Effector memory CD4-positive, alpha-beta T cell (primary cell): Measurements from ENCODE around the gene RNASE8.
A peak's percentile ranks its signal among the peaks of the same experiment; 100 is the strongest.
"Not testable (repeated sequence)": the region's sequence is repeated elsewhere in the genome, so short reads cannot be mapped to it uniquely, and the experiment has no call there.

Experiments
- DNase-seq, 3 donors: peaks; one replicate each; pipeline ENCODE4 v3.0.0-alpha.2; 2020
- H3K27ac ChIP-seq: 2 replicates; pipeline ENCODE4 v1.7.0; 2013; ENCODE audit warnings: mild to moderate bottlenecking, low read length, moderate library complexity; ENCODE audit not compliant: insufficient read depth, poor library complexity, severe bottlenecking
- H3K27me3 ChIP-seq: replicated peaks from 2 replicates; pipeline ENCODE4 v1.7.0; 2013; ENCODE audit warnings: mild to moderate bottlenecking, low read length; ENCODE audit not compliant: insufficient read depth, control insufficient read depth, poor library complexity, severe bottlenecking
- H3K36me3 ChIP-seq: 2 replicates; pipeline ENCODE4 v1.7.0; 2013; ENCODE audit warnings: mild to moderate bottlenecking, low read length, moderate library complexity; ENCODE audit not compliant: control insufficient read depth, insufficient read depth
- H3K4me1 ChIP-seq: 2 replicates; pipeline ENCODE4 v1.7.0; 2013; ENCODE audit warnings: low read length, mild to moderate bottlenecking; ENCODE audit not compliant: control insufficient read depth, insufficient read depth, poor library complexity, severe bottlenecking
- H3K4me3 ChIP-seq: 2 replicates; pipeline ENCODE4 v1.7.0; 2013; ENCODE audit warnings: low read length, low read depth, mild to moderate bottlenecking; ENCODE audit not compliant: insufficient read depth, poor library complexity, severe bottlenecking
- H3K9me3 ChIP-seq: 2 replicates; pipeline ENCODE4 v1.7.0; 2013; ENCODE audit warnings: mild to moderate bottlenecking, low read length, moderate library complexity; ENCODE audit not compliant: control insufficient read depth
- total RNA-seq, 3 donors: gene quantifications; one replicate each; lab custom pipeline; 2026; lab: John Stamatoyannopoulos, UW

RNASE8 gene, protein sequence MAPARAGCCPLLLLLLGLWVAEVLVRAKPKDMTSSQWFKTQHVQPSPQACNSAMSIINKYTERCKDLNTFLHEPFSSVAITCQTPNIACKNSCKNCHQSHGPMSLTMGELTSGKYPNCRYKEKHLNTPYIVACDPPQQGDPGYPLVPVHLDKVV
- total RNA-seq = 0 reads per million in 3 donors

DNA sequence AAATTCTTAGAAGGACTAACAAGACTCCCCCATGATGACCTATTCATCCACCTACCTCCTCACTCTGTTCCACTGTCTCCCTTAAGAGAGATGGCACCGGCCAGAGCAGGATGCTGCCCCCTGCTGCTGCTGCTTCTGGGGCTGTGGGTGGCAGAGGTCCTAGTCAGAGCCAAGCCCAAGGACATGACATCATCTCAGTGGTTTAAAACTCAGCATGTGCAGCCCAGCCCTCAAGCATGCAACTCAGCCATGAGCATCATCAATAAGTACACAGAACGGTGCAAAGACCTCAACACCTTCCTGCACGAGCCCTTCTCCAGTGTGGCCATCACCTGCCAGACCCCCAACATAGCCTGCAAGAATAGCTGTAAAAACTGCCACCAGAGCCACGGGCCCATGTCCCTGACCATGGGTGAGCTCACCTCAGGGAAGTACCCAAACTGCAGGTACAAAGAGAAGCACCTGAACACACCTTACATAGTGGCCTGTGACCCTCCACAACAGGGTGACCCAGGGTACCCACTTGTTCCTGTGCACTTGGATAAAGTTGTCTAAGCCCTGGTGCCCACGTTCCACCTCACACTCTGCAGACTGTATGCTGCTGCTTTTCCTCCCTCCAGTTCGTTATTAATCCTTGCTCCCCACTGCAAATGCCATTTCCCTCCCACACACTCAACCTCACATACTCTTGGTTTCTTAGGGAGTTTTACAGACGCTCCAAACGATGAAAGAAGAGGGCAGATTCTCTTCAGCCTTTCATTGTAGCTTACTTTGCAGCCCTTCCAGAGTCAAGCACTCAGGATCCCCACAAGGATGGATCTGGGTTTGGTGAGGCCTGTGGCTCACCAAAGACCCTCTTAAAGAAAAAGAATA is at the start of gene RNASE8:
Gene RNASE8, plus strand, starts transcription at position 20 of the 873 bp plus-strand sequence. Its CDS starts 71 bp downstream, at position 91.
- H3K9me3 ChIP-seq = no peaks in the 10 kb centered on the region
- no peaks in the 10 kb centered on the region for H3K4me1 ChIP-seq
- DNase-seq = no peak
- H3K27me3 ChIP-seq = no peaks in the 10 kb centered on the region
- H3K4me3 ChIP-seq = no peak within 1 kb of the TSS
- H3K36me3 ChIP-seq = no peaks in the 10 kb centered on the region
- no peak within 1 kb of the TSS for H3K27ac ChIP-seq

DNA sequence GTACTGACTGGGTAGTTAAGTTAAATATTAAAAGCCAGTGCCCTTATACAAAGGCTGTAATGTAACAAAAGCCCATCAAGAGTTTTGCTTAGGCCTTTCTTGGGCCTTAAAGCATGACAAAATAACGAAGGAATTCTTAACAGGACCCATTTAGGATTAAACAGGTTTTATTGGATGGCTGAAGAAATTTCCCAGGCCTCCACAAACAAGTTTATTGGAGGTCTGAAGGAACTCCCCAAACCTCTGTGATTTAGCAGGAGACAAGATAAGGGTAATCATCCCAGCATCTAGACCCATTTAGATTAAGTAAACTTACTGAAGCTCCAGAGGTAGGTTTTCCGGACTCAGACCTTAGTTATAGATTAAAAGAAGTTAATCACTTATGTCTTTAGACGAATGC is 47.9 kb upstream of the RNASE8 start:
- not testable (repeated sequence) for DNase-seq, H3K27ac ChIP-seq, H3K9me3 ChIP-seq, H3K4me1 ChIP-seq, H3K36me3 ChIP-seq, H3K4me3 ChIP-seq, H3K27me3 ChIP-seq

DNA sequence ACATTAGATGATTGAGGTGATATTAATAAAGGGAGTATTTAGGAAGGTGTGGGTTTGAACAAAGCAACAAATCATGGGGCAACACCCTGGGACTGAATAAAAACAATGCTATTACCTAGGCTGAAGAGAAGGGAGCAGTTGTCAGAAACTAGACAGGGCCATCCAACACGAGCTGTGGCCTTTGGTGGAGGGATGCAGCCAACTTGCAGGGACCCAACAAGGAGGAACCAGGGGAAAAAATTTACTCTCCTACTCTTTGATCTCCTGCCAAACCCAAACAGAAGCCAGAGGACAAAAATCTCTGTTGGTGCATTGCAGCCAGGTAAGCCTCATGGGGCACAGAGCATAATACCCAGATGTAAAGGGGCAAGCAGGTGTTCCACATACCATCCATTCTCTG is 46.5 kb upstream of the RNASE8 start:
- H3K4me3 ChIP-seq = no peak overlapping the region
- H3K27ac ChIP-seq = no peak overlapping the region
- no peak for DNase-seq
- H3K4me1 ChIP-seq = no peaks in the 10 kb centered on the region
- H3K36me3 ChIP-seq = no peaks in the 10 kb centered on the region
- no peaks in the 10 kb centered on the region for H3K9me3 ChIP-seq
- no peaks in the 10 kb centered on the region for H3K27me3 ChIP-seq

DNA sequence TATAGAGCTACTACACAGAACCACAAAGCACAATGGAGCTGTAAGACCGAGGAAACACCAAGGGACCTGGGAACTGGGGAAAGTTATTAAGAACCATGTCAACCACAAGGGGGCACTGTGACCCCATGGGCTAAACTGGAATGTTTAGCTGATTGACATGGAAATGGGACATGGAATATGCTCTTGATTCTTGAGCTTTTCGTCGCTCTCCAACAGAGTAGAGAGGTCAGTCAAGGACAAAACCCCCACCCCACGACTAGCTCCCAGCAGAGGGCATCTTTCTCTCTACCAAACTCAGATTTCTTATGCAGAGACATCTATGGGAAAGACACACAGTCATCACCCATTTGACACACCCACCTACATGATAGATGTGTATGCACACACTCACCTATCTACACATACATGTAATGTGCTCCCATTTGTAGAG is 42.8 kb upstream of the RNASE8 start:
- Histone ChIP-seq H3K36me3 (peaks cover 6% of the 10 kb centered on the region), H3K4me3 (no peak overlapping the region), H3K9me3 (no peaks in the 10 kb centered on the region), H3K27ac (no peak overlapping the region), H3K27me3 (no peaks in the 10 kb centered on the region), H3K4me1 (no peaks in the 10 kb centered on the region)
- DNase-seq = peak; percentile 63 to 77 (median 63)

DNA sequence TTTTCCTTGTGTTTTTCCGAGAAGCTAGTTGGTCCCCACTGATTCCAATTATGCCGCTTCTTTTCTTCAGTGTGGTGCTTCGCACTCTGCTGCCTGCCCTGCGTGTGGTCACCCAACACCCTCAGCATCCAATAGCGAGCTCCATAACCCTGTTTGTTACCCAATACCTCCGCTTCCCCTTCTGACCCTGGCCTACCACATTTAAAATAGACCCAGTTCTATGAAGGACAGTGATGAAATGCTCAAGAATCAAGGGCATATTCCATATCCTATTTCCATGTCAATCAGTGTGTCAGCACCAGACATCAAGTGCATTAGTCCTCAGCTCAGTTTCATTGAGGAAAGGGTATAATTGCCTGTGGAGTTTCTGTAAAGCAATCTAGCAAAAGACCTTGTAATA is 42.3 kb upstream of the RNASE8 start:
- no peaks in the 10 kb centered on the region for H3K4me1 ChIP-seq

DNA sequence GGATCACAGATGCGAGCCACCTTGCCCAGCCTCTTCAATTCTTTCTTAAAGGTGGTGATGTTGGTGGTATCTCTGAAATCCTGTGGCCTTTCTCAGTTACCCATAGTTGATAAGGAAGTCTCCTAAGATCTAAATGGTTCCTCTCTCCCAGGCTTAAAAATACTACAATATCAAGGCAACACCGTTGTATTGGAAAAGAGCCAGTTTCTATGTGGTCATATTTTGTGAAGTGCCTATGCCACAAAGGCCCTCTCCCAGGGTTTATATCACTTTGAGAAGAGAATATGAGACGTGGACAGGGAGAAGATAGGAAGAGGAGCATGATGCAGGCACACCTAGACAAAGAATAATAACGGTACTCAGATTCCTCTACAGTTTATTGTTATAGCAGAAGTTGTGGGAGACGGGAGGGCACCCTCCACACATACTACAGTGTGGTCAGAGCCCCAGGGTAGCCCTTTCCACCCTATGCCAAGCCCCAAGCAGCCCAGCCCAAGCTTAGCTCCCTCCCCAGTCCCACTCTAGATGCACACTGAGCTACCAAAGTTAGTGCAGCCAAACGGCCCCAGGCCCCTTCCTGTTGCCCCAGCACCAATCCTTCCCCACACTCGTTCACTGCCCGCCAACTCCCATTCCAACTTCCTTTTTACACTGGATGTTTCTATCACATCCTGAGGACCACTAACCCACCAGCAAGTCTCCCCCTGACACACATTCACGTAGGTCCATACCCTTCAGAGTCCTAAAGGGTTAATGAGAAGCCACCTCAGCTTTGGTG is 41.0 kb upstream of the RNASE8 start:
- no peak for DNase-seq
- H3K27ac ChIP-seq = no peak overlapping the region

More for the DNA sequence above, 42.3 kb upstream of the RNASE8 start:
- no peak for DNase-seq
- Histone ChIP-seq H3K27ac (no peak overlapping the region), H3K27me3 (no peaks in the 10 kb centered on the region), H3K4me3 (no peak overlapping the region), H3K36me3 (peaks cover 6% of the 10 kb centered on the region), H3K9me3 (no peaks in the 10 kb centered on the region)

DNA sequence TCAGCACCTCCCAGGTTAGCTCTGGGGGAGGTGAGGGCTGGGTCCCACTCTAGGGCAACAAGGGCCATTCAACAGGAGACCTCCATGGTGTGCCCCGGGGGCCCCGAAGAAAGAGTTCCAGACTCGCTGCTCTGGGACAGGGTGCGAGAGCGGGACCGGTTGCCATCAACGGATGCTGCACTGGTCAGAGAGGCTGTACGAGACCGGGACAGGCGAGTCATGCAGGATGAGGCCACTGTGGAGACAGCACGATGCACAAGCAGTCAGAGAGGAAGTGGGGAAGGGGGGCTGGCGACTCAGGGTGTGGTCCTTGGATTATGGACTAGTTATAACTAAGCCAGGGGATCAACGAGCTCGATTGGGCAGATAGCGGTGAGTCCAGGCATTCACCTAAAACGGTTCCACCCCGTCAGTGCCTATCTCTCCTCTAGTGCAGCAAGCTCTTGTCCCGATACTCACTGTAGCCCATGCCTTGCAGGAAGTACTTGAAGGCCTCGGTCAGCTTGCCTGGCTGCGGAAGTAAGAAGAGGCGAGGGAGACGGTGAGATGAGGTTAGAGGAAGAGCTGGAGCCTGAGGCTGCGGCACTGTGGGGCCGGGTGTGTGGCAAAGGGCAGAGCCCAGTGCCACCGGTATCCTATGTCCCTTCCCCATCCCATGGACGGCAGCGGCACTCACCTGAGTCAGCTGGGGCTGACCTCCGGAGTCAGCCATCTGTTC is 39.9 kb upstream of the RNASE8 start:
- no peaks in the 10 kb centered on the region for H3K27me3 ChIP-seq
- H3K4me1 ChIP-seq = no peaks in the 10 kb centered on the region
- peaks cover 6% of the 10 kb centered on the region for H3K36me3 ChIP-seq
- DNase-seq = no peak
- no peaks in the 10 kb centered on the region for H3K9me3 ChIP-seq
- no peak overlapping the region for H3K4me3 ChIP-seq
- H3K27ac ChIP-seq = no peak overlapping the region

More for the DNA sequence above, 41.0 kb upstream of the RNASE8 start:
- Histone ChIP-seq H3K4me3 (no peak overlapping the region), H3K36me3 (peaks cover 6% of the 10 kb centered on the region), H3K27me3 (no peaks in the 10 kb centered on the region), H3K9me3 (no peaks in the 10 kb centered on the region), H3K4me1 (no peaks in the 10 kb centered on the region)

DNA sequence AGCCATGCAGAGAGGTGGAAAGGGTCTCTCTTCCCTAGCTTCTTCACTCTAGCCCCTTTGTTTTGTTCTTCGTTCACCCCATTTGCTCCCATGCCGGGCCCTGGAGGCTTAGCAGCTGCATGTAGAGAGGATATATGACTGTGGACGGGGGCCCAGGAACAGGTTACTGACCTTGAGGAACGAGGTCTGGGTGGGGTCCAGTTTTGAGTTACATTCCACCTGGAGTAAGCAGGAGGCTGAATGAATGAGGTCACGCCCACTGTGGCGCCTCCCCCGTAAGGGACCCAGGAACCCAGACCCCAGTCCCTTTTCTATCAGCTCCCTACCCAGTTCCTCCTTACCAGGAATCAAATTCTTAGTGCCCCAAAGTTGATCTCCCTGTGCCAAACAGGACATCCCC is 39.3 kb upstream of the RNASE8 start:
- H3K4me1 ChIP-seq = no peaks in the 10 kb centered on the region
- H3K4me3 ChIP-seq = no peak overlapping the region
- H3K9me3 ChIP-seq = no peaks in the 10 kb centered on the region
- no peak for DNase-seq
- H3K27me3 ChIP-seq = no peaks in the 10 kb centered on the region
- H3K36me3 ChIP-seq = peaks cover 6% of the 10 kb centered on the region
- no peak overlapping the region for H3K27ac ChIP-seq

DNA sequence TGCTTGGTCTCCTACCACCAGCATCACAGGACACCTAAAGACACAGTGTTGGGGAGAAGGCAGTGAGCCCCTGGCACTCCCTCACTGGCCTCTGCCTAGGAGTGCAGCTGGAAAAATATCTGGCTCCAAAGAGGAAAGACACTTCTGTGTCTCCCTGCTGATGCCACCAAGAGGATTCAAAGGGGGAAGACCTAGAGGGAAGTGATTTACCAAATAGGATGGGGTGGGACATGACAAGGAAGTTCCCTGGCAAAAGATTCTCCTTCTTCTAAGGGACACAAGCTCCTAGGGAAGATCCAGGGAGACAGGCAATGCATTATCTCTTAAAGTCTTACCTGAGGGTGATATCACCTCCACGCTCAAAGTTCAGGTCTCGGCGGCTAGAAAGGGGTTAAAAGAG is 38.8 kb upstream of the RNASE8 start:
- peaks cover 6% of the 10 kb centered on the region for H3K36me3 ChIP-seq
- no peaks in the 10 kb centered on the region for H3K9me3 ChIP-seq
- H3K4me3 ChIP-seq = no peak overlapping the region
- peaks cover 3% of the 10 kb centered on the region for H3K4me1 ChIP-seq
- no peaks in the 10 kb centered on the region for H3K27me3 ChIP-seq
- no peak overlapping the region for H3K27ac ChIP-seq
- no peak for DNase-seq
